K562 treated with DMSO at 1 percent for 24 hours (cell line): ENCODE data around the gene ESPL1. TPM values are rescaled to one million over a fixed set of nuclear protein-coding genes. Genes with fewer than 3 reads are reported as not detected.

Experiments
- total RNA-seq: library from RNA; unstranded; fragments of 300-600 nt; gene quantifications from 2 replicates; pipeline ENCODE4 v1.2.3, GENCODE V29; 2022; ENCODE audit warnings: low read depth; ENCODE audit not compliant: insufficient read depth

ESPL1 gene
- 35.7 and 41.1 TPM in 2 replicates for total RNA-seq

DNA sequence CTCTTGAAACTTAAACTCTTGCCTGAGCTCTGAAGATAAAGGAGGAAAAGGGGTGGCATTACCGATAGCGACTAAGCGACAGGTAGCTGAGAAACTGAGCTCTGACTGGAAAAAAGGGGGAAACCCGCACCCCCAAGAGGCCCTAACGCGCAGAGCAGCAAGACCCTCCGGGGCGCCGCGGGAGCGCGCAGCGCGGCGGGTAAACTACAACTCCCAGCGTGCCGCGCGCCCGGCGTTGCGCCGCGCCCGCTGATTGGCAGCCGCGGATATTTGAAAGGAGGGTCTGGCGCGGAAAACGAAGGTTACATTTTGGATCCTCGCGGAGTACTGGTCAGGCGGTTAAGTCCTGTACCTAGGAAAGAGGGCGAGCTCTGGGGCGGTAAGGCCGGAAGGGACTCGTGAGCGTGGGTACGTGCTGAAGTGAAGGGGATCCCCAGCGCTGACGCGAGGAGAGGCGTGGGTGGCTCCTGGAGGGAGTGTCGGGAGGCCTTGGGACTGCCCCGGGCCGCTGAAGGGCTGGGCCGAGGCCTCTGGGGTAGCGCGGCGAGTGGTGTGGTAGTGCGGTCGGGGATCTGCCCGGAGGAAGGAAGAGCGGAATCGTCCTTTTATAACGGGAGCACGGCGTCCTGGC is at the start of gene ESPL1:
Gene ESPL1, plus strand, starts transcription at position 301 of the 631 bp plus-strand sequence. CDS start 468 bp downstream, outside the sequence.

DNA sequence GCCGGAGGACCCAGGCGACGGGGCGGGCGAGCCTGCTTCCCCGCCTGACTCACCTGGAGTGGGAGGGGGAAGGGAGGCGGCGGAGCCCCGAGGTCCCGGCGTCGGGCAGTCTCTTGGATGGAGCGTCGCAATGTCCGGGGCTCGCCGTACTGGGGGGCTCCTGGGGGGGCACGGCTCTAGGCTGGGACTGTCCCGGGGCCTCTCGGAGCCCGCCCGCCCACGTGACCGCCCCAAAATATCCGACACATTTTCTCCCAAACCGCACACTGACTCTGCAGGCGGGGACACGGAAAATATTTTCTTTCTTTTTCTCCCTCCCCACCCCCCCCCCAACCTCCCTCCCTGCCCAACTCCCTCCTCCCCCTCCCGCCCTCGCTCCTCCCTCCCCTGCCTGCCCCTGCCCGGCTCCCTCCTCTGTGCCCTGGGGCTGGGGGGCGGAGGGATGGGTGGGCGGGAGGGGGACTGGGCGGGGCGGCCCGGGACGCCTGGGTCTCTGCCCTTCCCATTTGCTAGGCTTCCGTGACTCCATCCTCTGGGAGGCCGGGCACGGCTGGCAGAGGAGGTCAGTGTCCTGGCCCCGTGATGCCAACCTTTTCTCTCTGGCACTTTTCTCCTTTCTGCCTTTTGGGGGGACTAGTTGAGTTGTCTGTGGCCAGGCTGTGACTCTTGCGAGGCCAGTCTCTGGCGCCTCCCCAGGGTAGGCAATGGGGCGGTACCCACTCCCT is 36.0 kb upstream of the ESPL1 start, which contains the start of gene RARG:
Gene RARG, minus strand, starts transcription at position 289 of the 725 bp plus-strand sequence. CDS start 4,664 bp downstream, outside the sequence.

DNA sequence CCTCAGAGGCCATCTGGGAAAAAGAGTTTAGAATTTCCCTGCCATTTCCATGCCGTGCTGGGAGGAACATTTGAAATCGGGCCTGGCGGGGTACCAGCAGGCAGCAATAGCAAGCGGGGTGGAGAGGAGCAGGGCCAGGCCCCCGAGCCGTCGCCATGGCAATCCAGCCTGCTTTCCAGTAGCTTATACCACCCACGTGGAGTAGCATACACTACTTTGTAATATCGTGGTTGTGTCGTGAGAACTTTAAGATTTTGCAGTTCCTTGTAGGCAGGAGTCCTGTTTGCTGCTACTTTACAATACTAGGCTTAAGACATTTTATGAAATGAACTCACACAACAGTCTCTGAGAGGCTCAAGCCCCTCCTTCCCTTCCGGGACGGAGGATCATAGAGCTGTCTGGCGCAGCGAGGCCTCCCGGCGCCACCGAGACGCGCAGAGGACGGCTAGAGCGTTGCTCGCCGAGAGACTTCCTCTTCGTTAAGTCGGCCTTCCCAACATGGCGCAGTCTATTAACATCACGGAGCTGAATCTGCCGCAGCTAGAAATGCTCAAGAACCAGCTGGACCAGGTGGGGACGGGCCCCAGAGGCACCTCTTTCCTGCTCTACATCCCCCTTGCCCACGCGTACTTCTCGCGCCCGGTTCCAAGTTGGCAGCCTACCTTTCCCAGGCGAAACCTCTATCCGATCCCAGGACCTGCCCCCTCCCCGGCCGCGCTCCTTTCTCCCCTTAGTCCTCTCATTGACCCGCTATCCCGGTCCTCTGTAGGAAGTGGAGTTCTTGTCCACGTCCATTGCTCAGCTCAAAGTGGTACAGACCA is 27.2 kb downstream of the ESPL1 start, which contains the start of gene PFDN5:
Gene PFDN5, plus strand, starts transcription at position 473 of the 821 bp plus-strand sequence. Its CDS starts 26 bp downstream, at position 499.

GRCh38 chr12:53299454-53300180 is 31.5 kb downstream of the ESPL1 start, which contains the start of gene MYG1:
MYG1 (plus strand) TSS chr12:53299695; CDS start chr12:53299738, 43 bp downstream.

DNA sequence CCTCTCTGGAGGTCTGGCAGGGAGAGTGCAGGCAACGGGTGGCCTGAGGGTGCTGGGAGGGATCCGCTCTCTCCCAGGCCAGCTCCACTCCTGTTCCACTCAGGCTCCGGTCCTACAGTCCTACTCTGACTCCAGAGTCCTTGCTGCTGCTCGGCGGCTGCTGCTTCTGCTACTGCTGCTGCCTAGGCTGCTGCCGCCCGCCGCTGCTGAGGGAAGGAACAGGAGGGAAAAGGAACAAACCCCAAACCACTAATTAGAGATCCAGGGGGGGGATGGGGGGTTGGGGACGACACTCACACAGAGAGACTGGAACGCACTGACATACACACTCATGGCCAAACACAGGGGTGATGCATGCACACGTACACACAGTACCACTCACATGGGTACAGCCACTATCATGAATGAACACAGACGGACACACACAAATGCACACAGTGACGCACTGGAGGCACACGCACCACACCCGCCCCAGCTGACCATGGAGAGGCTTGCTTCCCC is 68.1 kb downstream of the ESPL1 start, which contains the start of gene SP7:
Gene SP7, minus strand, starts transcription at position 174 of the 501 bp plus-strand sequence. CDS start 708 bp downstream, outside the sequence.

Other genes with a start within 250 kb of the ESPL1 start
- 5.0 and 7.3 TPM in 2 replicates for gene TNS2, start 218.2 kb upstream of the ESPL1 start, total RNA-seq
- 25.9 and 26.5 TPM in 2 replicates for gene SPRYD3, start 188.9 kb upstream of the ESPL1 start, total RNA-seq
- gene IGFBP6, start 170.6 kb upstream of the ESPL1 start, total RNA-seq: 1.4 TPM in 1 of 2 replicates, not detected in the other
- not detected in 2 replicates for gene SOAT2, start 164.8 kb upstream of the ESPL1 start, total RNA-seq
- 17.8 and 19.3 TPM in 2 replicates for gene ZNF740, start 87.6 kb upstream of the ESPL1 start, total RNA-seq
- 11.8 and 13.8 TPM in 2 replicates for gene CSAD, start 87.4 kb upstream of the ESPL1 start, total RNA-seq
- 1.4 and 1.6 TPM in 2 replicates for gene ITGB7, start 61.0 kb upstream of the ESPL1 start, total RNA-seq
- 5.7 and 8.1 TPM in 2 replicates for gene RARG, start 36.1 kb upstream of the ESPL1 start, total RNA-seq
- gene PFDN5, start 27.2 kb downstream of the ESPL1 start, total RNA-seq: 578 and 589 TPM in 2 replicates
- 4.4 and 6.6 TPM in 2 replicates for gene MYG1, start 31.4 kb downstream of the ESPL1 start, total RNA-seq
- 76.6 and 87.2 TPM in 2 replicates for gene AAAS, start 53.3 kb downstream of the ESPL1 start, total RNA-seq
- not detected in 2 replicates for gene SP7, start 68.1 kb downstream of the ESPL1 start, total RNA-seq
- gene SP1, start 111.9 kb downstream of the ESPL1 start, total RNA-seq: 28.2 and 29.2 TPM in 2 replicates
- 44.0 and 52.1 TPM in 2 replicates for gene AMHR2, start 155.6 kb downstream of the ESPL1 start, total RNA-seq
- 257 and 263 TPM in 2 replicates for gene PRR13, start 173.4 kb downstream of the ESPL1 start, total RNA-seq
- gene PCBP2, start 183.8 kb downstream of the ESPL1 start, total RNA-seq: 966 and 972 TPM in 2 replicates
- gene MAP3K12, start 231.2 kb downstream of the ESPL1 start, total RNA-seq: 1.5 and 4.7 TPM in 2 replicates
- 61.8 and 66.9 TPM in 2 replicates for gene TARBP2, start 233.0 kb downstream of the ESPL1 start, total RNA-seq
- not detected in 2 replicates for gene NPFF, start 239.2 kb downstream of the ESPL1 start, total RNA-seq